GM19239 (cell line): Measurements from ENCODE around the gene RANBP9.

Source experiments
- DNase-seq: peaks from one replicate; pipeline ENCODE4 v3.0.0; 2011; ENCODE audit warnings: low spot score; ENCODE audit not compliant: insufficient read length
- FAIRE-seq: peaks from 2 replicates; lab custom pipeline; 2011; peaks lifted over from hg19 to GRCh38; lab: Jason Lieb, UNC

Gene RANBP9

DNA sequence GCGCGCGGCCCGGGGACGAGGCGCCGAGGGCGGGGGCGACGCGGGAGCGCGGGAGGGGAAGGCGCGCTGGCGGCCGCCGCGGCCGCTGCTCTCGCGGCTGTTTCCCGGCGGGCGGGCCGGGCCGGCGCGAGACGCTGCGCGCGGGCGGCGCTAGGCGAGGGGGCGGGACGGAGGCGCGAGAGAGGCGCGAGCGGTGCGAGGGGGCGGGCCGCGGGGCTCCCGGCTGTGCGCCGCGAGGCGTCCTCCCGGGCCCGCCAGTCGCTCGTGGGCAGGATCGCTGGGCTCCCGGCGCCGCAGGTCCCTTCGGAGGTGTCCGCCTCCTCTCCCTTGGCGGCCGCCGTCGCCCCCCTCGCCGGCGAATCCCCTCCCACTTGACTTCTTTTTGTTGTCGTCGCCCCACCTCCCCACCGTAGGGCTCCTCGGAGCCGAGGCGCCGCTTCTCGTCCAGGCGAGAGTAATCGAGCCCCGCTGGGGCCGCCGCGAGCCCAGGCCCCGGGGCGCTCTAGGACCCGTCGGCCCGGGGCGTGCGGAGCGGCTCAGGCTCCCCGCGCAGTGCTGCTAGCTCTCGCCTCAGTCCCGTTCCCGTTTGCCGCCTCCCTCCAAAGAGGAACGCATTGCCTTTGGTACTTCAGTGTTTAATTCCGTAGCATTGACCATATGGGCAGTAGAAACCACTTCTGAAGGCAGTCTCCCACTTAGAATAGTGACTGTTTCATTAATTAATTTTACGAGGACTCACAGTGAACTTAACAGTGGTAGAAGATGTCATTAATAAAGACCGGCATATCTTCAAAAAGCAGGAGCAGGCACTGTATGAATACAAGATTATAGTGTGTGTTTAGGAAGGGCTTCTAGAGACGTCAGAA, at the start of gene RANBP9:
TSS of gene RANBP9 (minus strand) at position 103 of the 866 bp plus-strand sequence. CDS start 330 bp downstream, outside the sequence.
- DNase-seq (peak; percentile 91), FAIRE-seq (peak; percentile 91)

DNA sequence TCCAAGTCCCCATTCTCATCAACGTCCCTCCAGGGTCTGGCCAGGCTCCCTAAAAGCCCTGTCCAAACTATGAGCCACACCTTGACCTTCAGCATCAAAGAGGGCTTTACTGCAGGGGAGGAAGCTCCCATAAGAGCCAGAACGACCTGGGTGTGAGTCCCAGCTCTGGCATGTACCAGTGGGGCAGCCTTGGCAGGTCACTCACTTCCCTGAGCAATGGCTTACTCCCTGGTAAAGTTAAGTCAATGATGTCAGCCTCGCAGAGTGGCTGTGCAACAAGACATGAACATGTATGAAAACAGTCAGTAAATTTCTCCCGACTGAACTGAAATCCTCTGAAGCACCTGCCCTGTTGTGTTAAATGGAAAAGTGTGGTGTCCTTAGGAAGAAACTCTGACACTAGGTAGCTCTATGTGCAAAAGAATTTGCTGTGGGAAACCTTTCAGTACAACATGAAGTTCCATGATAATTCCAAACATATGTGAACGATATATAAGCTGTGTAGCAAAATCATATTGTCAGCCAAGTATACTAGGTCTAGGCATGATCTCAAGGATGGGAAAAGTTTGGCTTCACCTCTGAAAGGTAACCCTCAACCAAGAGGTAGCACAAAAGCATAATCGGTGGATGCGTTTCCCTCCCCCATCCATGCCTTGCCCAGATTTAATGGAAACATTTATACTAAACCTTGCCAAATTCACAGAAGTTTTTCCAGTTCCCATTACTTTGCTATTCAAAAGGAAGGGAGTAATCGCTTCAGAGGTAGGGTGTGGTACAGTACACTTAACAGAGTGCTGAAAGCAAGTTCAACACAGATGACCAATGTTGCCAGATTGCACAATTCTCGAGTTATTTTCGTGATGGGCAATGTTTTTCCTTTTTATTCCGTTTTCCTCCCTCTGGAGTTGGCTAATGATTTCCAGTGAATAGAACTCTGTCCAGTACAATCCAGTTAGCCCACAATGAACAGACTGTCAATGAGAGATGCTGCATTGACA, 49.0 kb upstream of the RANBP9 start:
- no peak for FAIRE-seq
- DNase-seq = no peak

DNA sequence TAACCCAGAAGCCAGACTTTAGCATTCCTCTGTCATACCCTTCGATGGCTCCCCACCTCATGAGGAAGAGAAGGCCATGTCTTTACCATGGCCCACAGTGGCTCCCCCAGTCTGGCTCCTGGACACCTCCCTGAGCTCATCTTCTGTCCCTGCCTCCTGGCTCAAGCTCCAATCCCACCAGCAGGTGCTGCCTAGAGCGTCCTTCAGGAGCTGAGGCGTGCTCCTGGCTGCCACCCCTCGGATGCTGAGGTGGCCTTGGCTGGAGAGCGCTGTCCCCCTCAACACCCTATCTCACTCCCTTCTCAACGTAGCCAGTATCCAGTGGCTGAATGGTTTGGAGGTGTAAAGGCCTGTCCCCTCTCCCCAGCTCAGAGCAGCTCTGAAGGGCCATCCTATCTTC, 47.4 kb upstream of the RANBP9 start:
- no peak for FAIRE-seq
- no peak for DNase-seq

DNA sequence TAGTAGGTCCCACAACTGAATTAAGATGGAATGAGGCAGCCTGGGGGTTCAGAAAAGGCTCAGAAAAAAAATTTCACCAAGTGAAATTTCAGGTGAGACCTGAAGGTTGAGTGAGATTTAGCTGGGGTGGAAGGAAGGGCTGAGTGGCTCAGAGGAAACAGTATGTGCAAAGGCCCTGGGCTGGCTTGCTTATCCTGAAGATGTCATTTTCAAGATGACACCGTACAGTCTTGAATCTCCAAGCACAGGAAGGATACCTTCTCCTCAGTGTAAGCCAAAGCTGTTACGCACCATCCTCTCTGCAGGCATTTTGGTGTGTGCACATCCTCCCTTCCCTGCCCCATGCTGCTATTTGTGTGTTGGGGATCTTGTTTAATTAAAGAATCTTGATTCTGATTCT, 43.0 kb upstream of the RANBP9 start:
- FAIRE-seq (no peak), DNase-seq (no peak)

DNA sequence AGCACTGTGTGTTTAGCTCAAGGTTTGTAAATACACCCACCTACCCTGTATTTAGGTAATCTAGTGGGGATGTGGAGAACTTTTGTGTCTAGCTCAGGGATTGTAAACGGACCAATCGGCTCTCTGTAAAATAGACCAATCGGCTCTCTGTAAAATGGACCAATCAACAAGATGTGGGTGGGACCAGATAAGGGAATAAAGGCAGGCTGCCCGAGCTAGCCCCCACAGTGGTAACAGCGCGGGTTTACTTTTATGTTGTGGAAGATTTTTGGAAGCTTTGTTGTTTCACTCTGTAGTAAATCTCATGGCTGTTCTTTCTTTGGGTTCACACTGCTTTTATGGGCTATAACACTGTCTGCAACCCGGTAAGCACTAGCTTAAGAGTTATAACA, 32.1 kb upstream of the RANBP9 start:
- no peak for FAIRE-seq
- DNase-seq = no peak

DNA sequence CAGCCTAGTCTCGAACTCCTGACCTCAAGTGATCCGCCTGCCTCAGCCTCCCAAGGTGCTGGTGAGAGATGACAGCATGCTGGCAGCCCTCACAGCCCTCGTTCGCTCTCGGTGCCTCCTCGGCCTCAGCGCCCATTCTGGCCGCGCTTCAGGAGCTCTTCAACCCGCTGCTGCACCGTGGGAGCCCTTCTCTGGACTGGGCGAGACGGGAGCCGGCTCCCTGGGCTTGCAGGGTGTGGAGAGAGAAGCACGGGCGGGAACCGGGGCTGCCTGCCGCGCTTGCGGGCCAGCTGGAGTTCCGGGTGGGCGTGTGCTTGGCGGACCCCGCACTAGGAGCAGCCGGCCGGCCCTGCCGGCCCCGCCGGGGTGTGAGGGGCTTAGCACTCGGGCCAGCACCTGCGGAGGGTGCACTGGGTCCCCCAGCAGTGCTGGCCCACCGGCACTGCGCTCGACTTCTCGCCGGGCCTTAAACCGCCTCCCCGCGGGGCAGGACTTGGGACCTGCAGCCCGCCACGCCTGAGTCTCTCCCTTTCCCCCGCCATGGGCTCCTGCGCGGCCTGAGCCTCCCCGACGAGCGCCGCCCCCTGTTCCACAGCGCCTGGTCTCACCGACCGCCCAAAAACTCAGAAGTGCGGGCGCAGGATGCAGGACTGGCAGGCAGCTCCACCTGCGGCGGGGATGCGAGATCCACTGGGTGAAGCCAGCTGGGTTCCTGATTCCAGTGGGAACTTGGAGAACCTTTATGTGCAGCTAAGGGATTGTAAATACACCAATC, 31.5 kb upstream of the RANBP9 start:
- DNase-seq = no peak
- no peak for FAIRE-seq

DNA sequence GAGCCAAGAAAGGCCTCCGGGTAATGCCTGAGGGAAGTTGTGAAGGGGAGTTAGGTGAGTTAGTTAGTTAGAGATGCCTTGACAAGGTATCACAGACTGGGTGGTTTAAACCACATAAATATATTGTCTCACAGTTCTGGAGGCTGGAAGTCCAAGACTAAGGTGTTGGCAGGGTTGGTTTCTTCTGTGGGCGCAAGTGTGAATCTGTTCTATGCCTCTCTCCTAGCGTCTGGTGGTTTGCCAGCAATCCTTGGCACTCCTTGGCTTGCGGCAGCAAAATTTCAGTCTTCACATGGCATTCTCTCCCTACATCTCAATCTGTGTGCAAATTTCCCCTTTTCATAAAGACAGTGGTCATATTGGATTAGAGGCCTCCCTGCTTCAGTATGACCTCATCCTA, 29.7 kb upstream of the RANBP9 start:
- FAIRE-seq = no peak
- DNase-seq = no peak

DNA sequence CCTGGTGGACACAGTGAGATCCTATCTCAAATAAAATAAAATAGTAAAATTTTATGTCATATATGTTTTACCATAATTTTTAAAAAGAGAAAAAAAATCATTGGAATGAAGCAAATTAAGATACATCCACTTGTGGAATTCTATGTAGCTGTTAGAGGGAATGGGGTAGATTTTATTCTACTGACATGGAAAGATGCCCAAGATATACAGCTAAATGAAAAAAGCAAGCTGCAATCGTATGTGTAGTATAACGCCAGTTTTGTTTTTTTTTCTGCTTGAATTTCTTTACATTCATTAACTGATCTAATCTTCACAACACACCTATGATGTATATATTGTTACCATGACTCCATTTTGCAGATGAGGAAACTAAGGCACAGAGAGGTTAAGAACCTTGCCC, 23.4 kb upstream of the RANBP9 start:
- DNase-seq (no peak), FAIRE-seq (no peak)

DNA sequence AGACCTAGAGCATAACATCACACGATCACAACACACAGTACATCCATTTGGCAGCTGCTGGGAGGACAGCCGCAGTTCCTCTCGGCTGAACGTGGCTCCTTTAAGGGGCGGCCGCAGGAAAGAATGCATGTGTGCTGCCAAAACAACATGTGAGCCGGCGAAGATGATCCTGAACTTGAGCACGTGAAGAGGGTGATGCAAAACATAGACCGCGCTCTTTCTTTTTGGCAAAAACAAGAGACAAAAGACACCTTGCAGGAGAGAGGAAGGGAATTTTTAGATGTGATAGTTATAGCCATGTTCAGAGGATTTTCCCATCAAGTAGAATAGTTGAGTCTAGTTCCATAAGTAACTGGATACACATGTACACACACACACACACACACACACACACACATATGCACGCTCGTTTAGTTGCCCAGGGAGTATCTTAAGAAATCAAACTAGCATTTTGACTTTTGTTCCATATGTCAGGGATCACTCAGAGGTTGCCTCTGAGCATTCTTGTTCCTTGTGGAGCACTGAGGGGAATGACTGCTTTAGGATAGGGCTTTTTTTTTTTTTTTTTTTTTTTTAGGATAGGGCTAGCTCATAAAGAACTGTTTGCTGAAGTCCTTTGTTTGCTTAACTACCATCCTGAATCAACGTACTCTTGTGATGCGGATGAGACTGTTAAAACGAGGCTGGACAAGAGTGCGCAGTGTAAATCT, 21.7 kb upstream of the RANBP9 start:
- FAIRE-seq = no peak
- no peak for DNase-seq

DNA sequence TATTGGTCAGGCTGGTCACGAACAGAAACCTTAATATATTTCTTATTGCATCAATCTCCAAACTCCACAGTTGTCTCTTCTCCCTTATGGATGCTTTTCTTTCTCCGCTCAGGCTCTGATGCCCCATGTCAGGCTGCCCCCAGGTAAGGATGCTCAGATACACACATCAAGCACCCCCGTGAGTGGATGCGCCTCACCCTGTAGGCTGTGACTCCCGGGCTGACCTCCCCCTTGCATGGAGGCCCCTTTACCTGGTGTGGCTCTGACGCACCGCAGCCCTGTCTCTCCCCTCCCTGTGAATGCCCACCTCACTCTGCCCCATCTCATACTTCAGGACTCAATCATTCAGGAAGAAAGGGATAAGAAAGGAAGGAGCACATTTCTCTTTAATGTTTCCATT, 19.1 kb upstream of the RANBP9 start:
- DNase-seq = no peak
- no peak for FAIRE-seq

DNA sequence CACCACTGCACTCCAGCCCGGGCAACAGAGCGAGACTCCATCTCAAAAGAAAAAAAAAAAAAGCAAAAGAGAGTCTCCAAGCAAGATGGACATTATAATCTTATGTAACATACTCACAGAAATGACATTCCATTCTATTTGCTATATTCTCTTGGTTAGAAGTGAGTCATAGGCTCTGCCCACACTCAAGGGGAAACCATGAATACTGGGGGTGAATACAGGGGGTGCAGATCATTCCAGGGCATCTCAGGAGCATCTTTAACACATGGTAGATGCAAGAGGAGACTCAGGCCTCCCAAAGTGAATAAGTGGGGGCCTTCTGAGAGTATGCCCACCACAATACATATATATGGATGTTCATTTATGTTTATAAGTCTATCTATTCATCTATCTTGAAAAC, 18.3 kb upstream of the RANBP9 start:
- DNase-seq (no peak), FAIRE-seq (no peak)

DNA sequence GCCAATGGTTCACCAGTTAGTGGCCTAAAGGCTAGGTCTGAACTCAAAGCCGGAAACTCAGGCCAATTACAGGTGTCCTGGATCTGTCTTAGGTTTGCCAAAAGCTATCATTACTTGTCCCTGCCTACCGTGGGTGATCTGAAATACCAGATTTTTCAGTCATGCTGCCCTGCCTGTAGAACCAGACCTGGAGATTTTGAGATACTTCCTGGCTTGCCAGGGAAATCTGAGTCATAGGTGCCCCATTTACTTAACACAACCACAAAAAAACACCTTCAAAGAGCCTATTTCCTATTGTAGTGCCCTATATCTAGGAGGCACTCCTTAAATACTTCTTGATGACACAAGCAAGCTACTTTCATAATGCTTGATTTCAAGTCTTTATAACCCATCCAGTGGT, 13.9 kb upstream of the RANBP9 start:
- FAIRE-seq (no peak), DNase-seq (no peak)

DNA sequence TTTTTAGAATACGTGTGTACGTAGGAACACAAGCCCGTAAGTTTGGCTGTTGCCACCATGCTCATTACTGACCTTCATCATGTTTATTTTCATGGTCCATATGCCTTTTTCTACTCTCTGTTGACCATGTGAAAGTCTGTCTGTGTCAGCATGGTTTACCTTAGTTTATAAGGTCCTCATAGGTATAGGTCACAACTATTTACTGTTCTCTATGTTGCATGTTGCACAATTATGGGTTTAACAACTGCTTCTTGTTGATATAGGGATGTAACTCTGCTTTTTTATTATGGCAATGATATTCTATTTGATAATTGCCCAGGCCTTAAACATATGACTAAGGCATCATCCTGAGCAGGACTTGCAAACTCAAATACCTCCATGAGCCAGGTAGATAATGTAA, 13.4 kb upstream of the RANBP9 start:
- no peak for FAIRE-seq

DNA sequence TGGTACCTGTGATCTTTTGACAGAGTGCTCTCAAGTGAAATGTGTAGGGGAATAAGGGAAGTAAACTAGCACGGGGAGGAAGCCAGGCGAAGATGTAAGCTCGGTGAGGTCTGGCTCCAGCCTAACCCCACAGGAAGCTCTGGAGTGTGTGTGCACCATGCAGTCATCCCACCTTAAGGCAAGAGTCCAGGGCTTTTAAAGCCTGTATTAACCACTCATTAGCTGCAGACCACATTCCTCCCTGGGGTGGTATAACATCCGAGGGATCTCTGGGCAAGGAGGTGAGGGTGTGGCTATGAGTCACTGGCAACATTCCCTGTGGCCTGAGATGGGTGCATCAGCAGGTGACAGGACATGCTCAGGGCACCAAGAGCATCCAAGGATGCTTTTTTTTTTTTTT, 12.5 kb upstream of the RANBP9 start:
- DNase-seq = no peak
- FAIRE-seq = no peak

More for the DNA sequence above, 13.4 kb upstream of the RANBP9 start:
- no peak for DNase-seq

DNA sequence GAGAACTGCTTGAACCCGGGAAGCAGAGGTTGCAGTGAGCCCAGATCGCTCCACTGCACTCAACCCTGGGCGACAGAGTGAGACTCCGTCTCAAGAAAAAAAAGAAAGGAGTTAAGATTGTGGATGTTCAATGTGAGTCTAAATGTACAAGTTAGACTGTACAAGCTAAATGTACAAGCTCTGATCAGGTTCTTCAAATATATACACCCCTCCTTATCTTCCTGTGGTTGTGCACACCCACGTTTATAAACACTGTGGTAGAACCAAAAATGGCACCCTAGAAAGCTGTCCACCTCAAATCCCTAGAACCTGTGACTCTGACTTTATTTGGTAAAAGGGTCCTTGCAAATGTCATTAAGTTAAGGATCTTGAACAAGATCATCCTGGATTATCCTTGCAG, 11.2 kb upstream of the RANBP9 start:
- DNase-seq = no peak
- FAIRE-seq = no peak

DNA sequence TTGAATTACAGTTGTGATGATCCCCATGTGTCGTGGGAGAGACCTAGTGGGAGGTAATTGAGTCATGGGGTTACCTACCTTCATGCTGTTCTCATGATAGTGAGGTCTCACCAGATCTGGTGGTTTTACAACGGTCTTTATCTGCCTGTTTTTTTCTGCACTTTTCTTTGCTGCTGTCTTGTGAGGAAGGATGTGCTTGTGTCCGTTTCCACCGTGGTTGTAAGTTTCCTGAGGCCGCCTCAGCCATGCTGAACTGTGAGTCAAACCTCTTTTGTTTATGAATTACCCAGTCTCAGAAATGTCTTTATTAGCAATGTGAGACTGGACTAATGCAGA, 6.5 kb upstream of the RANBP9 start:
- no peak for DNase-seq
- no peak for FAIRE-seq

DNA sequence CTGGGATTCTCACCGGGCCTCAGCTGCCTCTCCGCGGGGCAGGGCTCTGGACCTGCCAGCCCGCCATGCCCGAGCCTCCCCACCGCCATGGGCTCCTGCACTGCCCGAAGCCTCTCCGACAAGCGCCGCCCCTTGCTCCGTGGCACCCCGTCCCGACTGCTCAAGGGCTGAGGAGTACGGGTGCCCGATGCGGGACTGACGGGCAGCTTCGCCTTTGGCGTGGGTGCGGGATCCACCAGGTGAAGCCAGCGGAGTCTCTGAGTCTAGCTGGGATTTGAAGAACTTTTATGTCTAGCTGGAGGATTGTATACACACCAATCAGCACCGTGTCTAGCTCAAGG, 5.3 kb upstream of the RANBP9 start:
- FAIRE-seq (no peak), DNase-seq (no peak)

DNA sequence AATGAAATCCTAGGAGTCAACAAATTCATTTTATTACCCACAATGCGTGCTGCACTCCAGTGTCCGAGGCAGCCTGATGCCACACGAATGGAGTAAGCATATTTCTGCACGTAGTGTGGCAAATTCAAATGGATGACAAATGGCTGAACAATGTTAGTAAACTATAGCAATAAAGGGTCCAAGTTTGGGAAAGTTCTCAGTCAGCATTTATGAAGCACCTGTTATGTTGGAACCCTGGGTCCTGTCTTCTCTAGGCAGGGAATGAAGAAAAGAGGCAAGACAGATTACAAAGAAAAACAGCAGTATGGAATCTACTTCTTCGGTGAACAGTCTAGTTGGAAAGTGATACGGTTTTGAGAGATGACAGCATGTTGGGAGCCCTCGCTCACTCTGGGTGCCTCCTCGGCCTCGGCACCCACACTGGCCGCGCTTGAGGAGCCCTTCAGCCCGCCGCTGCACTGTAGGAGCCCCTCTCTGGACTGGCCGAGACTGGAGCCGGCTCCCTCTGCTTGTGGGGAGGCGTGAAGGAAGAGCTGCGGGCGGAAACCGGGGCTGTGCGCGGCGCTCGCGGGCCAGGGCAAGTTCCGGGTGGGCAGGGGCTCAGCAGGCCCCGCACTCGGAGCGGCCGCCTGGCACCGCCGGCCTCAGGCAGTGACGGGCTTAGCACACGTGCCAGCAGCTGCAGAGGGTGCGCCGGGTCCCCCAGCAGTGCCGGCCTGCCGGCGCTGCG, 4.8 kb upstream of the RANBP9 start:
- DNase-seq (no peak), FAIRE-seq (no peak)

DNA sequence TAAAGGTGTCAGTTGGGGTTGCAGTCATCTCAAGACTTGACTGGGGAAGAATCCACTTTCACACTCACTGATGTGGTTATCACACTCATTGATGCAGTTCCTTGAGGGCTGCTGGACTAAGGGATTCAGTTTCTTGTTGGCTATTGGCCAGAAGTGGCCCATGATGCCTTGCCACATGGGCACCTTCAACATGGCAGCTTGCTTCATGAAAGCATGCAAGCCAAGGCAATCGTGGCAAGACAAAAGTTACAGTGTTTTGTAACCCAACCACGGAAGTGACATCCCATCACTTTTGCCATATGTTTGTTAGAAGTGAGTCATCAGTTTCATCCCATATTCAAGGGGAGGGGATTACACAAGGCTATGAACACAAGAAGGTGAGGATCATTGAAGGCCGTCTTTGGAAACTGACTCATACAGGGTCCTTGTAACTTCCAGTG, 3.8 kb upstream of the RANBP9 start:
- no peak for DNase-seq
- FAIRE-seq = no peak
